GM21737 (cell line): ENCODE measurements around the gene EYA3.

Experiments used
- ATAC-seq: cut with Tn5 transposase; IDR thresholded peaks from one replicate; pipeline ENCODE4 v1.9.1; 2021; ENCODE audit warnings: mild to moderate bottlenecking, moderate library complexity; ENCODE audit not compliant: unreplicated experiment

Gene EYA3

DNA sequence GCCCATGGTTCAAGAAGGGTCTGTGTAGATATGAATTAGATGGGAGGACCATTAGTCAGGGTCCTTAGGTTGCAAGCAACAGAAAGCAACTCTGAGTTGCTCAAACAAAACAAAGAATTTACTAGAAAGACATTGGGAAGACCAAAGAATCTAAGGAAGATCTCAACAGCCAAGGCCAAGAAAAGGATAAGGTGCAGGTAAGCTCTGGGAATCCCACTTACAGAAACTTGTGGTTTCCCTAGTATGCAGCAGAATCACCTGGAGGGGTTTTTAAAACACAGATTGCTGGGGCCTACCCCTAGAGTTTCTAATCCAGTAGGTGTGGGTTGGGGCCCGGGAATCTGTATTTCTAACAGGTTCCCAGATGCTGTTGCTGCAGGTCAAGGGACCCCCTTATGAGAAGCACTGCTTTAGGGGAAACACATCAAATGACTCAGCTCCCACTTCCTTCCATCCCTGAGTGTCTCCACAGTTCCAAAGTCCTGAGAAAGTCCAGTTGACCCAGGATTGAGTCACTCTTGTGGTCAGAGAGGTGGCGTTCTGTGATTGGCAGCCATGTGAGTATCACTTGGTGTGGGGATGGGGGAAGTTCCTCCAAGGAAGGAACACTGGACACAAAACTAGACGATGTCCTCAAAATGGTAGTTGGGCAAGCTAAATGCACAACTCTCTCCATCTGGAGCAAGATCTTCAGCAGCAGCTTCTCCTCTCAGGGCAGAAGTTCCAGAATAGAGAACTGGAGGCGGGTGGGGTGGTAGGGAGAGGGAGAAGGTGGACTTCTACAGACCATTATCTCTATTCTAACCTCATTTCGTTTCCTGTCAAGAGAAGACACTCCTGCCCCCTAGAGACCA, 24.2 kb upstream of the EYA3 start:
- no peak for ATAC-seq

DNA sequence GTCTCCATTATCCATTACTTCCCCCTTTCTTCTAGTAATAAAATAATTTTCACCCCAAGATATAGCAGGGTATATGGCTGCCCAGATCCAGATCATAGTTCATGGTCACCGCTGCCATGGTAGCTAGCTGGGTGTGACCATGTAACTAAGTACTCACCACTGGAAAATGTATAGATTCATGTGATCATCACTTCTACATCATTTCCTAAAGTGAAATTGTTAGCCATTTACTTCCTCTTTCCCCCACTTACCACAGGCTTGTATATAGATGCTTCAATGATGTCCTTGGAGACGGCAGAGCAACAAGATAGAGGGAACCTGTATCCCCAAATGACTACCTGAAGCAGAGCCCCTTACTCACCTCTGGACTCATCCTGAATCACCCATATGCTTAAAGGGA, 22.7 kb upstream of the EYA3 start:
- no peak for ATAC-seq

GRCh38 chr1:28110555-28110954, 22.1 kb upstream of the EYA3 start:
- ATAC-seq: no peak

- ATAC-seq: no peak
These were observed 21.2 kb upstream of the EYA3 start for GRCh38 chr1:28109639-28110038.

DNA sequence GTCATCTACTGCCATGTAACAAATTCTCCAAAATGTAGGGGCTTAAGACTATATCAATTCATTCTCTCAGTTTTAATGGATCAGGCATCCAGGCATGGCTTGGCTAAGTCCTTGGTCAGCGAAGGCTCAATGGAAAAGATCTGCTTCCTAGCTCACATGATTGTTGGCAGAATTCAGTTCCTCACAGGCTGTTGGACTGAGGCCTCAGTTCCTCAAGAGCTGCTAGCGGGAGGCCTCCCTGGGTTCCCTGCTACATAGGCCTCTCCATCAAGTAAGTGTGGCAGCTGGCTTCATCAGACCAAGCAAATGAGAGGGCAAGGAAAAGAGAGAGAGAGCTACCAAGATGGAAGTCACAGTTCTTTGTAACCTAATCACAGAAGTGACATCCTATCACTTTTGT, 19.6 kb upstream of the EYA3 start:
- no peak for ATAC-seq

DNA sequence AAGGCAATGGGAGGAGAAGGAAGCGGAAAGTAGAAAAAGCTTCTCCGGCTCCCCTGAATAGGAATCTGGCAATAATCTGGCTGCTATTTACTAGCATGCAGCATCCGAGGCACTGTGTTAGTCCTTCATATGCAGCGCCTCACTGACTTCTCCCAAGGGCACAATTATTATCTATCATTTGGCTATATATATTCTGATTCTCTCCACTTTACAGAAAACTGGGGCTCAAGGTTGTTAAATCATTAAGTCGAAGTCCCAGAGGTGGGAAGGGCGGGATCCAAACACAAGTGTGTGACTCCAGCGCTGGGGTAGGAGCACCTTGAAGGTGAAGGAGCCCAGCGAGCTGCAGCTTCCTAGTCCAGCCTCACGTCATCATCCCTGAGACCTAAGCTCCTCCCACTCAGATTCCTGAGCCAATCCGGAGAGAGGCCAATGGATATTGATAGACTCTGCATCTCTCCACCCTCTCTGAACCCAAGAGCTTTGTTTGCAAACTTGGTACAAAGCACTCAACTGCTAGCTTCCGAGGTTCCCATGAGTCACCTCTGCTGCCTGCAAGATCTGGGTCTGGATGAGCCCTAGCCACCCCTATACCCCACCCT, 16.6 kb upstream of the EYA3 start:
- ATAC-seq: no peak

DNA sequence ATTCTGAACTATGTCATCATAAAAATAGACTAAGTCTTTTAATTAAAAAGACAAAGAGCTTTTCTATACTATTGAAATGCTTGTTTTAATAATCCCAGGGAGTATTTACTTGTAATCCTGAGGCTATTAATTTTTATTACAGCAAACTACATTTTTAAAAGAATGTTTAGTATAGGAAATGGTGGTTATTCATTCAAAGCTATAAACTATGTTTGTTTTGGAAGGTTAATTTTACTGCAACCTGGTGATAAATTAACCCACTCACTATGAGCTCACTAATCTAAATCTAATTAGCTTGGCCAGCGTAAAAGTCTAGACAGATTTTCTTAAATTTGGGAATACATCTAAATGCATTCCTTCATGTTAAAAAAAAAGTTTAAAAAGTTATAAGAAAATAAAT, 13.8 kb upstream of the EYA3 start:
- no peak for ATAC-seq

DNA sequence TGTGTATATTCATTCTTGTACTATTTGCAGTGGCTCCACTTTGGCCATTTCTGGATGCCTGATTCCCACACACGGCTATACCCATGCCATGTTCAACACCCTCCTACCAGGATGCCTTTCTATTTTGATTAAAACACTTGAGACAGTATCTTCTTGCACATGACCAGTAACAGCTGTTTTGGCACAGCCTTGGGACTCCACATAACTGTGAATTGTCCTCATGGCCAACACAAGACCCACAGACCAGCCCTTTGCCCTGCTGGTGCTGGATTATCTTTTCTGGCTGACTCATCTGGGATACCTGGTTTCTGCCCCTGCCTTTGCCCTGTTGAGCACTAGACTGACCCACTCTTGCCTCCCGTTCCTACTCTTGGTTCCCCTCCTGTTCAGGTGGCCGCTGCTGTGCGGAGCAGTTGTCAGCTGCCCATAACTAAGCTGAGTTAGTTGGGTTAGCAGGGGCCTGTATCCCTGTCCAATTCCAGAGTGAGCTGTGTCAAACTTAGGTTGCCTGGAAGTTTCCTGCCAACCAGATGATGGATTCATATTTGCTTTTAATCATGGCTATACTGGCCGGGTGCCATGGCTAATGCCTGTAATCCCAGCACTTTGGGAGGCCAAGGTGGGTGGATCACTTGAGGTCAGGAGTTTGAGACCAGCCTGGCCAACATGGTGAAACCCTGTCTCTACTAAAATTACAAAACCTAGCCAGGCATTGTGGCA, 10.8 kb upstream of the EYA3 start:
- ATAC-seq: no peak

DNA sequence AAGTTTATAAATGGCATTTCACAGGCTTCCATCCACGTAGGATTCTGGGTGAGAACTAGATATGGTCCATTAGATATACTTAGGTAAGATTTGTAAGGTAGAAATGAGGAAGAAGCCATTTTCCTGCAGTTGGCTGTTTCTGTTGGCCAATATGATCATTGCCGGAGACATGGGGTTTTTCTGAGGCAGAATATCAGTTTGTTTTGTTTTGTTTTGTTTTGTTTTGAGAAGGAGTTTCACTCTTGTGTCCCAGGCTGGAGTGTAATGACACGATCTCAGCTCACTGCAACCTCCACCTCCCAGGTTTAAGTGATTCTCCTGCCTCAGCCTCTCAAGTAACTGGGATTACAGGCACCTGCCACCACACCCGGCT, 8.7 kb upstream of the EYA3 start:
- no peak for ATAC-seq

DNA sequence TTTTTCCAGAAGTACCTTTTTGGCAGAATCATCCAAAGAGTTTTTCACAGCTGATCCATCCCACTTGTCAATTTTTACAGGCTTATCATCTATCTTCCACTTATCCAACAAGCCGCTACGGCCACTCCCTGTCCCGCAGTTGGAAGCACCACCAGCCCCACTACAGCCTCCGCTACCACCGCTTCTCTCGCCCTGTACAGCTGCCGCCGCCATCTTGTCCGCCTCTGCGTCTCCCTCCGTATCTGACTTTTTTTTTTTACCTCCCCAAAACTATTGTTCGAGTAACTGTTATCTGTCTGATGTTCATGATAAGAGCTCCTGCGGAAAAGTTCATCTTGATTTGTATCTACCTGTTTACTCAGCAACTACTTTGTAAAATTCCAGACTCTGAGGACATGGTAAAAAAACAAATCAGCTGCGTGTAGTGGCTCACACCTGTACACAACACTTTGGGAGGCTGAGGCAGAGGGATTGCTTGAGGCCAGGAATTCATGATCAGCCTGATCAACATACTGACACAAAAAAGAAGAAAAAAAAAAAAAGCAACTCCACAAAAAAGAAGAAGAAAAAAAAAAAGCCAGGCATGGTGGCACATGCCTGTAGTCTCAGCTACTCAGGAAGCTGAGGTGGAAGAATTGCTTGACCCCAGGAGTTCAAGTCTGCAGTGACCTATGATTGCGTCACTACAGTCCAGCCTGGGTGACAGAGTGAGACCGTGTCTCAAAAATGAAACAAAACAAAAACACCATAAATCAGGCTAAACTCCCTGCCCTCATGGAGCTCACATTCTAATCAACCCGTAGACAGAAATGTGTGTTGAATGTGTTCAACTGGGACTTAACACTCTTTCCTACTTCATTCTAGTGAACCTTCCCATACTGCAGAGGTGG, 8.0 kb upstream of the EYA3 start:
- ATAC-seq: no peak

DNA sequence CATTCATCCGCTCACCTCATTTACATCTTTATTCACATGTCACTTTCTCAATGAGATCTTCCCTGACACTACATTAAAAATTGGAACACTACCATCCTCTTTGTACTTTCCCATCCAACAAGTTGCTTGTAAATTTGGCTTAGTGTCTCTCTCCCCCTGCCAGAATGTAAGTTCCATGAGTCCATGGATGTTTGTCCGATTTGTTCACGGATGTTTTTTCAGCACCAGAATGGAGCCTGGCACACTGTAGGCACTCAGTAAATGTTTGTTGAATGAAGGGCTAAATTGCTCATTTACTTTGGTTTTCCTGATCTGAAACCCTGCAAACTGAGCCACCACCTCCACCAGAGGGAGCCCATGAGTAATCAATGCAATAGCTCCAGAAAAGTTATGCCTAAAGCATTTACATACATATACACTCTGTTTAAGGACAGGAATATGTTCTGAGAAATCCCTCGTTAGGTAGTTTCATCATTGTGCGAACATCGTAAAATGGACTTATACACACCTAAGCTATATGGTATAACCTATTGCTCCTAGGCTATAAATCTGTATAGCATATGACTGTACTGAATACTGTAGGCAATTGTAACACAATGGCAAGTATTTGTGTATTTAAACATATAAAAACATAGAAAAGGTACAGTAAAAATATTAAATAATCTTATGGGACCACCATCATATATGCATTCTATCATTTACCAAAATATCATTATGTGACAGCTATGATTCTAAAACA, 2.8 kb upstream of the EYA3 start:
- ATAC-seq: no peak

DNA sequence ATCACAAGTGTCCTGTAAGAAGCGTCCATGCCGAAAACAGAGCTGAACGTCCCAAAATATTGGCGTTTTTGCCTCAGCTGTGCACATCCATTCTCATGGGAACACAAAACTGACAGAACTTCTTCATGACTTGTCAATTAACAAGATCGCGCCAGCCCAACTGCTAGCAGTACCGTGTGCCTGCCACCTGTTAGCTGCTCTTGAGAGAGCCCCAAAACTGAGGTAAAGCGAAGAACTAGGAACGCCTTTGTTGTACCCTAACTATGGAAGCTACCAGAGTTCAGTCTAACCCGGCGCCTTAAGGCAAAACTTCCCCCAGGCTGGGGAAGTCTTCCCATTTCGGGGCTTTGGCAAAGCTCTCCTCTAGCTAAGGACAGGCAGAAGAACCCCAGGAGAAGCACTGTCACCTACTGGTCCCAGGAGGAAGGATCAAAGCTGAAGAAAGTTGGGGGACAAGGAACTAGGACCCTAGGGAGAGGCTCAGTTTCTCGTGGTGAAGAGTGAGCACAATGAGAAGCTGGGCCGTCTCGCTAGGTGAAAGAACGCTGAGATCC, 719 bp downstream of the EYA3 start:
- ATAC-seq: peak; percentile 8

DNA sequence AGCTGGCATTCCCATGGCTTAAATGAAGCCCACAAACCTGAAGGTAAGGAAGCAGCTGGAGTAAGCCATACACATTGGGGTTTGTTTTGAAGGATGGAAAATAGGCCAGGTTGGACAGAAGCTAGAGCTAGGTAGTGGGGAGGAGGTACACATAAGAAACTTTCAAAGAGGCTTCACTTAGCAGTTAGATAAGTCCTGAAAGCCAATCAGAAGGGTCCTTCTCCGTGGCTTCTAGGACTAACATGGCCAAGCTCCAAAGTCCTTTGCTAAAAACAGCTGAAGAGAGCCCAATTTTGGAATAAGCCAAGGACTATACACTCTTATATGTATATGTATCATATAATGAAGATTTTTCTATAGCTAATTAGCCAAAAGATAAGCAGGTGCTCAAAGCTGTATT, 1.8 kb downstream of the EYA3 start:
- no peak for ATAC-seq

DNA sequence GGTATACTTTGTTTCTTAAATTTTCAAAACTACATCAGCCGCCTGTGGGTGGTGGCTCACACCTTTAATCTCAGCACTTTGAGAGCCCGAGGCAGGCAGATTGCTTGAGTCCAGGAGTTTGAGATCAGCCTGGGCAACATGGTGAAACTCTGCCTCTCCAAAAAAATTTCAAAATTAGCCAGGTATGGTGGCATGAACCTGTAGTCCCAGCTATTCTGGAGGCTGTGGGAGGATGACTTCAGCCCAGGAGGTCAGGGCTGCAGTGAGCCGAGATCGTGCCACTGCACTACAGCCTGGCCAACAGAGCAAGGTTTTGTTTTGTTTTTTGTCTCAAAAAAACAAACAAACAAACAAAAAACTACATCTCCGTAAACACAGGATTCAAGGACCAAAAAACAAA, 3.3 kb downstream of the EYA3 start:
- no peak for ATAC-seq

DNA sequence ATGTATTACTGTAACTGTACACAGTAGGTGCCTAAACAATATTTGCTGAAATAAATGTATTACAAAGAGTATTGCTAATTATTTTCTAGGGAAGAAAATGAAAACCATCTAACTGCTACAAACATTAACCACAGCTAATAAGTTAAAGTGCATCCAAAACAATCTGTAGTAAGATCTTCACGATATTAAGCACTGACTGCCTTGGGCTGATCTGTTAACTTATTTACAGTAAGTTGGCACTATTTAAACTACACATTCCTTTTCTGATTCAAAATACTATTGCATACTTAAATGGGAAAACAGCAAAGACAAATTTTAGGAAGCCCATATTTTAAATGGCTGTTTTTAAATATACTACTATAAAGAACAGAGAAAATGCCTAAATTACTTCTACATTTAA, 4.5 kb downstream of the EYA3 start:
- no peak for ATAC-seq

- ATAC-seq: no peak
These were observed 9.5 kb downstream of the EYA3 start for GRCh38 chr1:28078680-28079626.

- no peak for ATAC-seq
These were observed 10.1 kb downstream of the EYA3 start for GRCh38 chr1:28078262-28078661.

DNA sequence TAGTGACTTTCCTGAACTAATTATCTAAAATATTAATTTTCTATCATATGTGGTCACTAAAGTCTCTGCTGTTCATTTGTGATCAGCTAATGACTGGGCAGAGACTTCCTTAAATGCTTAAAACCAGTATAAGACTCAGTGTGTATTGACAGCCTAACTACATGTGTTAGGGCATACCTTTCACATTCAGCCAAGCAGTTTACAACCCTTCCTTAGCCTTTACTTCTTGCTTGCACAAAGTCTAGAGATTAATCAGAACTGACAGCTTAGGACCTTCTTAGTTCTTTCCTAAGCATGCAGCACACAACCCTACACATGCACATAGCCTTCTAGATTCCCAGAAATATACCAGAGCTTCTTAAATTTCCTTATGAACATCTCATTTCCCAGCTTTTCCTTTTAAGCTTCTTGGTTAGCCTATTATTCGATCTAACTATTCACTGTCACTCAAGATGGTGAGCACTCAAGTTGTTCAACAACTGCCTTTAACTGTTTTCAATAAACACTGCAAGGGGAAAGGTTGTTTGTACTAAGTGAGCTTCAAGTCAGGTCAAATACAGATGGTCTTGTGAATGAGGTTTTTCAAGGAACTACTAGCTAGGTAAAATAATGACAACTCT, 13.4 kb downstream of the EYA3 start:
- no peak for ATAC-seq

- ATAC-seq: no peak
These were observed 14.5 kb downstream of the EYA3 start for GRCh38 chr1:28073867-28074266.
